ENCODE measurements around the gene C4orf50.

Gene C4orf50

DNA sequence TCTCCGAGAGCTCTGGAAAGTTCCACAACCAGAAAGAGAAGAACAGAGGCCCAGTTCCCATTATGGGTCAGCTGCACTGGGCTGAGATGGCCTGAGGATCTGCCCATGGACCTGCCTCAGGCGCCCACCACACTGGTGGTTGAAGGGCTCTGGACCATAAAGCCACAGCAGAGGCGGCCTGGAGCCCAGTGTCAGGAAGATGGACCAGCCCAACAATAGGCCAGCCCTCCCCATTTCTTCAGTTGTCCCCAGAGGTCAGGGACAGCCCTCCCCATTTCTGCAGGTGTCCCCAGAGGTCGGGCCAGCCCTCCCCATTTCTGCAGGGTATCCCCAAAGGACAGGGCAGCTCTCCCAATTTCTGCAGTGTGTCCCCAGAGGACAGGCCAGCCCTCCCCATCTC lies 37.2 kb upstream of the C4orf50 start:
- Histone ChIP-seq H3K9me3 (ENCODE audit: severe bottlenecking) (peaks cover 17% of the 10 kb centered on the region), H3K4me3 (ENCODE audit: severe bottlenecking) (no peak overlapping the region), H3K36me3 (ENCODE audit: low read depth) (no peaks in the 10 kb centered on the region), H3K4me1 (ENCODE audit: insufficient read depth, poor library complexity, severe bottlenecking) (no peaks in the 10 kb centered on the region), H3K27ac (ENCODE audit: poor library complexity, severe bottlenecking) (no peak overlapping the region), H3K27me3 (ENCODE audit: insufficient read depth, poor library complexity, severe bottlenecking) (peaks cover 20% of the 10 kb centered on the region)
- TF ChIP-seq, protein P1, sequence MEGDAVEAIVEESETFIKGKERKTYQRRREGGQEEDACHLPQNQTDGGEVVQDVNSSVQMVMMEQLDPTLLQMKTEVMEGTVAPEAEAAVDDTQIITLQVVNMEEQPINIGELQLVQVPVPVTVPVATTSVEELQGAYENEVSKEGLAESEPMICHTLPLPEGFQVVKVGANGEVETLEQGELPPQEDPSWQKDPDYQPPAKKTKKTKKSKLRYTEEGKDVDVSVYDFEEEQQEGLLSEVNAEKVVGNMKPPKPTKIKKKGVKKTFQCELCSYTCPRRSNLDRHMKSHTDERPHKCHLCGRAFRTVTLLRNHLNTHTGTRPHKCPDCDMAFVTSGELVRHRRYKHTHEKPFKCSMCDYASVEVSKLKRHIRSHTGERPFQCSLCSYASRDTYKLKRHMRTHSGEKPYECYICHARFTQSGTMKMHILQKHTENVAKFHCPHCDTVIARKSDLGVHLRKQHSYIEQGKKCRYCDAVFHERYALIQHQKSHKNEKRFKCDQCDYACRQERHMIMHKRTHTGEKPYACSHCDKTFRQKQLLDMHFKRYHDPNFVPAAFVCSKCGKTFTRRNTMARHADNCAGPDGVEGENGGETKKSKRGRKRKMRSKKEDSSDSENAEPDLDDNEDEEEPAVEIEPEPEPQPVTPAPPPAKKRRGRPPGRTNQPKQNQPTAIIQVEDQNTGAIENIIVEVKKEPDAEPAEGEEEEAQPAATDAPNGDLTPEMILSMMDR (IDR thresholded peaks at IDR 0.05; ENCODE audit: poor library complexity, severe bottlenecking): no peak
- DNase-seq (ENCODE audit: low spot score) (no peak), ATAC-seq (ENCODE audit: low read depth) (no peak)

DNA sequence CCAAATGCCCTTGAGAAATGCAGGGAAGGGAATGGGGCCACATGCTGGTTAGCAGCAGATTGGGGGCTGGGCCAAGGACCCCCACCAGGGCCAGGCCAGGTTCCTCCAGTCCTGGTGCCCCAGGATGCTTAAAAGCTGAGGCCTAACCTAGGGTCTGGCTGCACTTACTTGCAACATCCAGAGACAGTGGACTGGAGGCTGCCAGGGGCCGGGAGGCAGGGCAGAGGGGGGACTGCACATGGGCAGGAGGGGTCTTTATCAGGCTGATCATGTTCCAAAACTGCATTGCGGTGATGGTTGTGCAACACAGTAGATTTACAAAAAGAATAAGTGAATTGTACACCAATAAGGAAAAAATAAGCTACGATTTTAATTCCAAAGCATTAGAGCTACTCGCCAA lies 36.8 kb upstream of the C4orf50 start:
- peaks cover 13% of the 10 kb centered on the region for H3K9me3 ChIP-seq (ENCODE audit: severe bottlenecking)
- no peak overlapping the region for H3K27ac ChIP-seq (ENCODE audit: poor library complexity, severe bottlenecking)
- TF ChIP-seq, protein P1 (IDR thresholded peaks at IDR 0.05; ENCODE audit: poor library complexity, severe bottlenecking): no peak
- no peak overlapping the region for H3K4me3 ChIP-seq (ENCODE audit: severe bottlenecking)
- H3K27me3 ChIP-seq (ENCODE audit: insufficient read depth, poor library complexity, severe bottlenecking): peaks cover 20% of the 10 kb centered on the region
- no peaks in the 10 kb centered on the region for H3K4me1 ChIP-seq (ENCODE audit: insufficient read depth, poor library complexity, severe bottlenecking)
- DNase-seq (ENCODE audit: low spot score): no peak
- H3K36me3 ChIP-seq (ENCODE audit: low read depth): no peaks in the 10 kb centered on the region
- ATAC-seq (ENCODE audit: low read depth): no peak

DNA sequence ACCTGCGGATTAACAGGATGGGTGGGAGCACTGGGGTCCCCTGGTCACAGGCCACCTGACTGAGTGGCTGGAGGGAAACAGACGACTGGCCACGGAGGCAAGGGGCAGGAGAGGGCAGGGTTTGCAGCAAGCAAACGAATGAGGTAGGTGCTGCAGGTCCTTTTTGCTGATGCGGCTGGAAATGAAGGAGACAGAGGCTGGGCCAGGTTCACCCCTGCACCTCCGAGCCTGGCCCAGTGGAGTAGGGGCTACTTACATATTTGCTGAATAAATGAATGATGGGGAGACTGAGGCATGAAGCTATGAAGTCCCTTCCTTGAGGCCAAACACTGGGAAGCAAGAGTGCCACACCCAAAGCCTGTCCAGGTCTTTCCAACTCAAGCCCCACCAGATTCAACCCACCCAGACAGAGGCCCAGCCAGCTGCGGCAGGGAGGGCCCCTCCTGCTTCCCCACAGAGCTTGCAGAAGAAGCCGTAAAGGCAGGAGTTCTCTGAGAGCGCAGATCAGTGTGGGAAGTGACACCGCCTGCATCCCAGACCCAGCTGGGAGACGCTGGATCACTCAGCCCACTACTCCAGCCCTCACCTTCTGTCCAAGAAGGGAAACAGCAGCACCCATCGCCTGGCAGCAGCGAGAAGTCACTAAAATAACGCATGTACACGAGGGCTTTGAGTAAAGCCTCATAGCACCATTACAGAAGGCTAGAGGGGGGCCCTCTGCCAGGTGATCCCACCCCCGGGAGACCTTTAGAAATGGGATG lies 36.1 kb upstream of the C4orf50 start:
- no peak for DNase-seq (ENCODE audit: low spot score)
- no peaks in the 10 kb centered on the region for H3K36me3 ChIP-seq (ENCODE audit: low read depth)

DNA sequence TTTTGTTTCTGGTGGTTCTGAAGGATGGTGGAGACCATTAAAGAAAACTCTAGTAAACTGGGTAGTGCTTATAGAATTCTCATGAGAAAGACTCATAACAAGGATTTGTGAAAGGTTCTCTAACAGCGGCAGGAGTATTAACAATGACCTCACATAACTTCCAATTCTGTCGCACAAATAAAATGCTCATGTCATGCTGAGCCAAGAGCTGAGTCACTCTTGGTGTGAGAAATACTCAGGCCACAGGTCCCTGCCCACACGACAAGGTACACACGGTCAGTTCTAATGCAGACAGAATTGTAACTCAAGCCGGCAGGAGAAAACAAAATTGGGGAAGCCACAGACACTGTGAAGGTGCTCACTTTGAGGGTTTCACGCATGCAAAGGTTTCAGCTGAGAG lies 34.4 kb upstream of the C4orf50 start:
- DNase-seq (ENCODE audit: low spot score) (no peak), ATAC-seq (ENCODE audit: low read depth) (no peak)
- H3K27me3 ChIP-seq (ENCODE audit: insufficient read depth, poor library complexity, severe bottlenecking): peaks cover 21% of the 10 kb centered on the region
- H3K4me1 ChIP-seq (ENCODE audit: insufficient read depth, poor library complexity, severe bottlenecking): no peaks in the 10 kb centered on the region
- H3K9me3 ChIP-seq (ENCODE audit: severe bottlenecking): peaks cover 2% of the 10 kb centered on the region
- H3K4me3 ChIP-seq (ENCODE audit: severe bottlenecking): no peak overlapping the region
- TF ChIP-seq, protein P1 (IDR thresholded peaks at IDR 0.05; ENCODE audit: poor library complexity, severe bottlenecking): no peak
- no peaks in the 10 kb centered on the region for H3K36me3 ChIP-seq (ENCODE audit: low read depth)
- H3K27ac ChIP-seq (ENCODE audit: poor library complexity, severe bottlenecking): no peak overlapping the region

More for the DNA sequence above, 36.1 kb upstream of the C4orf50 start:
- peaks cover 20% of the 10 kb centered on the region for H3K27me3 ChIP-seq (ENCODE audit: insufficient read depth, poor library complexity, severe bottlenecking)
- ATAC-seq (ENCODE audit: low read depth): no peak
- TF ChIP-seq, protein P1 (IDR thresholded peaks at IDR 0.05; ENCODE audit: poor library complexity, severe bottlenecking): no peak
- no peak overlapping the region for H3K4me3 ChIP-seq (ENCODE audit: severe bottlenecking)
- no peaks in the 10 kb centered on the region for H3K4me1 ChIP-seq (ENCODE audit: insufficient read depth, poor library complexity, severe bottlenecking)
- H3K27ac ChIP-seq (ENCODE audit: poor library complexity, severe bottlenecking): no peak overlapping the region
- H3K9me3 ChIP-seq (ENCODE audit: severe bottlenecking): peaks cover 9% of the 10 kb centered on the region

DNA sequence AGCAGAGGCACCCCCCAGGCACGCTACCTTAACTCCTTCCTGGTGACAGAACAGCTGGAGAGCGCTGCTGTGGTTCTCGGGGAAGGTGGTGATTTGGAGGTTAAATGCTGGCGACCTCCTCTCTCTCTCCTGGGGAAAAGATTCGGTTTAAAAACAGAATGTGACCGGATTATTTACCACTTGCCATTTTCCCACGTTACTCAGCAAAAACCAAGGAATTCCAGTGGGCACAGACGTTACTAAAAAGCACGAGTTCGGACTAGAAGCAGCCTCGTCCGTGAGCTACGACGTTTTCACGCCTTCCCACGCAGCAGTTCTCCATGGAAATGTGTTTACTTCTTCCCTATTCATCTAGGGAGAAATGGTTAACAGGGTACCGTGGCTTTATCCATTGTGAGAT lies 32.3 kb upstream of the C4orf50 start:
- no peak overlapping the region for H3K27ac ChIP-seq (ENCODE audit: poor library complexity, severe bottlenecking)
- ATAC-seq (ENCODE audit: low read depth) (no peak), DNase-seq (ENCODE audit: low spot score) (no peak)
- TF ChIP-seq, protein P1 (IDR thresholded peaks at IDR 0.05; ENCODE audit: poor library complexity, severe bottlenecking): no peak
- H3K27me3 ChIP-seq (ENCODE audit: insufficient read depth, poor library complexity, severe bottlenecking): peaks cover 26% of the 10 kb centered on the region
- no peaks in the 10 kb centered on the region for H3K4me1 ChIP-seq (ENCODE audit: insufficient read depth, poor library complexity, severe bottlenecking)
- no peaks in the 10 kb centered on the region for H3K36me3 ChIP-seq (ENCODE audit: low read depth)
- H3K4me3 ChIP-seq (ENCODE audit: severe bottlenecking): no peak overlapping the region
- H3K9me3 ChIP-seq (ENCODE audit: severe bottlenecking): no peaks in the 10 kb centered on the region
